Erythroblast (primary cell): ENCODE data around the gene CGB1.
A peak's percentile ranks its signal among the peaks of the same experiment; 100 is the strongest.
"Not testable (repeated sequence)": the region's sequence is repeated elsewhere in the genome, so short reads cannot be mapped to it uniquely, and the experiment has no call there.

Source experiments
- DNase-seq, 2 experiments: peaks; one replicate each; lab custom pipeline; 2025; lab: John Stamatoyannopoulos, UW
- GATA1 ChIP-seq: IDR thresholded peaks from 2 replicates; pipeline ENCODE4 v1.6.1; 2011; ENCODE audit warnings: low read depth, mild to moderate bottlenecking, control low read depth, low read length, moderate library complexity
- POLR2A ChIP-seq: IDR thresholded peaks from 2 replicates; pipeline ENCODE4 v1.6.1; 2011; ENCODE audit warnings: mild to moderate bottlenecking, low read length

The CGB1 gene

GRCh38 chr19:49042177-49042576 lies 5.5 kb upstream of the CGB1 start:
- no peak for TF ChIP-seq GATA1
- DNase-seq, result no peak

GRCh38 chr19:49039736-49040135 lies 3.0 kb upstream of the CGB1 start:
- not testable (repeated sequence) for DNase-seq

- DNase-seq, result not testable (repeated sequence)
These were observed 2.0 kb upstream of the CGB1 start for GRCh38 chr19:49038557-49039276.

GRCh38 chr19:49038111-49038510 lies 1.4 kb upstream of the CGB1 start:
- not testable (repeated sequence) for DNase-seq

- DNase-seq, result peak; percentile 80 to 82
These were observed 4.9 kb downstream of the CGB1 start, which contains the start of gene CGB2 for GRCh38 chr19:49031642-49032301. Gene CGB2 (plus strand): TSS chr19:49031890. CDS start chr19:49032096, 206 bp downstream.

- not testable (repeated sequence) for DNase-seq
These were observed 6.4 kb downstream of the CGB1 start for GRCh38 chr19:49030323-49030722.

- DNase-seq, result not testable (repeated sequence)
These were observed 6.9 kb downstream of the CGB1 start for GRCh38 chr19:49029749-49030148.

GRCh38 chr19:49028686-49029085 lies 8.0 kb downstream of the CGB1 start:
- not testable (repeated sequence) for DNase-seq

- not testable (repeated sequence) for DNase-seq
These were observed 11.1 kb downstream of the CGB1 start for GRCh38 chr19:49025599-49025998.

- not testable (repeated sequence) for DNase-seq
These were observed 11.6 kb downstream of the CGB1 start for GRCh38 chr19:49025088-49025487.

- not testable (repeated sequence) for DNase-seq
These were observed 12.5 kb downstream of the CGB1 start, which contains the start of gene CGB3 for GRCh38 chr19:49024233-49024632. Gene CGB3 (minus strand): TSS chr19:49024333. CDS start chr19:49023971, 362 bp downstream.

GRCh38 chr19:49022116-49022515 lies 14.6 kb downstream of the CGB1 start:
- no peak for TF ChIP-seq GATA1
- TF ChIP-seq POLR2A, result no peak
- no peak for DNase-seq

- TF ChIP-seq POLR2A (no peak), GATA1 (no peak)
- DNase-seq, result no peak
These were observed 15.5 kb downstream of the CGB1 start for GRCh38 chr19:49020931-49021895.

- TF ChIP-seq GATA1 (no peak), POLR2A (no peak)
- no peak for DNase-seq
These were observed 16.4 kb downstream of the CGB1 start for GRCh38 chr19:49020342-49020741.
